Activated B cell treated with CpG ODN at 0.5 μM for 24 hours (primary cell): ENCODE measurements around the gene CYS1. TPM values are rescaled to one million over a fixed set of nuclear protein-coding genes. Genes with fewer than 3 reads are reported as not detected.

Experiments
- ATAC-seq: fragments of 200-7000 bp; cut with Tn5 transposase; one replicate; pipeline ENCODE4 v1.10.0; 2021; ENCODE audit warnings: low read depth, mild to moderate bottlenecking, moderate library complexity
- CTCF ChIA-PET: fragments of 350-600 bp; sonication (Branson Sonifier 250); formaldehyde crosslinking; loops from one replicate; lab custom pipeline; 2021; ENCODE audit warnings: antibody characterized with exemption; lab: Charles Lee
- POLR2A ChIA-PET: fragments of 350-600 bp; sonication (Branson Sonifier 250); formaldehyde crosslinking; loops from one replicate; lab custom pipeline; 2021; ENCODE audit warnings: antibody characterized with exemption; lab: Charles Lee
- DNase-seq: peaks from one replicate; pipeline ENCODE4 v3.0.0; 2022
- H3K27ac Mint-ChIP-seq: one replicate; pipeline ENCODE4 v1.8.0; 2020; ENCODE audit warnings: mixed read lengths
- H3K27me3 Mint-ChIP-seq: one replicate; pipeline ENCODE4 v1.8.0; 2021; ENCODE audit warnings: mixed read lengths
- H3K36me3 Mint-ChIP-seq: one replicate; pipeline ENCODE4 v1.8.0; 2021; ENCODE audit warnings: low read depth, mixed read lengths
- H3K4me1 Mint-ChIP-seq: one replicate; pipeline ENCODE4 v1.8.0; 2021; ENCODE audit warnings: mixed read lengths
- H3K4me3 Mint-ChIP-seq: one replicate; pipeline ENCODE4 v1.8.0; 2020; ENCODE audit warnings: mild to moderate bottlenecking, mixed read lengths
- H3K9me3 Mint-ChIP-seq: one replicate; pipeline ENCODE4 v1.8.0; 2020; ENCODE audit warnings: mixed read lengths
- CTCF ChIP-seq: fragments of 200-600 bp; IDR thresholded peaks from one replicate; pipeline ENCODE4 v1.8.0; 2022; ENCODE audit warnings: antibody characterized with exemption, mild to moderate bottlenecking
- intact Hi-C: fragments of 100-400 bp; cut with micrococcal nuclease; formaldehyde crosslinking; loops from one replicate; pipeline ENCODE4 v1.15.1; 2024
- total RNA-seq: library from RNA; stranded (reverse); gene quantifications from 2 replicates; pipeline ENCODE4 v1.2.3, GENCODE V29; 2022

CYS1 gene
- total RNA-seq, 1 donor from 2014 or later, result 0.42 TPM

DNA sequence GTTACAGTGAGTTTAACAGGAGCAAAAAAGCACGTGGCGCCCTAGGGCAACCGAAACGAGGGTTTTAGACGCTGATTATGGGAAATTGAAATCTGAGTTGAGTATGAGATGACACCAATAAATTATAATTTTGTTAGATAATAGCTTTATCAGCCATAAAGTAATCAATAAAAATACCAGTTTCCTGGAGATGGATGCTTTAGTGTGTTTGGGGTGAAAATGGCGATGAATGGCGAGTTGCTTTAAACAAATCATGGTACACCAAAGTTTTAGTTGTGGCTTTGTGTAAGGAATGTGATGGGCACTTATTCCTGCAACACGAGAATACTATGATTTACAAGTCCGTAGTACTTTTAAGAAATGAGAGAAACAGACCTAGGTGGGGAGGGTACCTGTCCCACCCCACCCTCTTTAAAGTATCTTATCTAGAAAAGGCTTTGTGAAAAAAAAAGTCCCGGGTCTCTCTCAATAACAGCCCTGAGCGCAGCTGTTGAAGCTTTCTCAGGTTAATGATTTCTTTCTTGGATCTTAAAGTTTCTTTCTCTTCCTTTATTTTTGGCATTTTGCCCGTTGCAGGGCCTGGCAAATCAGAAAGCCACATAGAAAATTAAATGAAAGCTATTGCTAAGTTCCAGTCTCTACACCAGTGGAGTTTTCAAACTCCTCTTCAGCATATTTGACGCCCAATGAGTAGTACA, 40.8 kb upstream of the CYS1 start:
- ATAC-seq (no peak), DNase-seq (no peak)
- H3K4me3 Mint-ChIP-seq, result peak overlapping the region; percentile 97
- H3K9me3 Mint-ChIP-seq, result no peaks in the 10 kb centered on the region
- intact Hi-C loops, result loop anchor here (1.0 to 10.0 kb wide), 8 partner anchors 42 to 689 kb away; partner anchors contain the start of genes HPCAL1, ODC1, TAF1B and YWHAQ
- peak overlapping the region; percentile 94 for H3K27ac Mint-ChIP-seq
- H3K4me1 Mint-ChIP-seq, result peaks cover 35% of the 10 kb centered on the region
- no peak for TF ChIP-seq CTCF
- ChIA-PET CTCF (interaction anchor here (0.9 to 1.3 kb wide), 5 partner anchors 24 to 314 kb away, joined by 3 to 5 read pairs (median 4); no protein-coding TSS in a partner anchor), POLR2A (interaction anchor here (0.7 to 1.4 kb wide), 5 partner anchors 42 to 326 kb away, joined by 3 to 6 read pairs (median 3); no protein-coding TSS in a partner anchor)
- H3K36me3 Mint-ChIP-seq, result peaks cover 2% of the 10 kb centered on the region
- peaks cover 8% of the 10 kb centered on the region for H3K27me3 Mint-ChIP-seq

DNA sequence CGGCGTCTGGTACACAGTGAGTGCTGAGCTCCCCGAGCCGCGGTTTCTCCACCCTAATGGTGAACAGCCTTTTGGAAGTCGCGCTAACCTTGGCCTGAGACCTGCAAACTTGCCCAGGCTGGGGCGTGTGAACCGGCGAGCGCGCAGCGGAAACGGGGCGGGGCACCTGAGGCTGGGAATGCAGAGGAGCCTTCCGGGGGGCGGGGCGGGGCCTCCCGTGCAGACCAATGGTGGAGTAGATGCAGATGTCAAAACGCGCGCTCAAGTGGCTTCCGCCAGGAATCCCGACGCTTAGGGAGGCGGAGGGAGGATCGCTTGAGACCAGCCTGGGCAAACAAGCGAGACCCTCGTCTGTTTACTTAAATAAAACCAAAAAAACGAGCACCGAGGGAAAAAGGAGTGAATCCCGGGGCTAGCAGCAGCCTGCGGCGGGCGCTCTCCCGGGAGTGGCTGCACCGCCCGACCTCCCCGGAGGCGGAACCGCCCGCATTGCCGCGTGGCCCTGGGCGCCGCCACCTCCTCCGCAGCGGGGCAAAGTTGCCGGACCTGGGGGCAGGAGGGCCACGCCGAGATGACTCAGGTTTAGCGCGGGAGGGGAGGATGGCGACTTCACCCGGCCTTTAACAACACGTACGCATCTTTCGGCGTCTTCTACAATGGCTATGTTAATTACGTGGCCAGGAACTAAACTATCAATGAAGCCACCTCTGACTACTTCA, 40.1 kb upstream of the CYS1 start:
- intact Hi-C loops, result loop anchor here (1.0 to 10.0 kb wide), 8 partner anchors 41 to 690 kb away; partner anchors contain the start of genes HPCAL1, ODC1, TAF1B and YWHAQ
- H3K27me3 Mint-ChIP-seq, result peaks cover 8% of the 10 kb centered on the region
- peak overlapping the region; percentile 94 for H3K27ac Mint-ChIP-seq
- H3K4me3 Mint-ChIP-seq, result peak overlapping the region; percentile 97
- POLR2A ChIA-PET, result interaction anchor here (1.0 to 1.4 kb wide), 3 partner anchors 41 to 325 kb away, joined by 3 to 5 read pairs (median 3); no protein-coding TSS in a partner anchor
- ATAC-seq (peak; percentile 80), DNase-seq (peak; percentile 88)
- H3K9me3 Mint-ChIP-seq, result no peaks in the 10 kb centered on the region
- peaks cover 35% of the 10 kb centered on the region for H3K4me1 Mint-ChIP-seq
- no peak for TF ChIP-seq CTCF
- peaks cover 2% of the 10 kb centered on the region for H3K36me3 Mint-ChIP-seq
- CTCF ChIA-PET, result interaction anchor here (1.3 to 1.8 kb wide), 4 partner anchors 23 to 315 kb away, joined by 3 to 9 read pairs (median 8); no protein-coding TSS in a partner anchor

DNA sequence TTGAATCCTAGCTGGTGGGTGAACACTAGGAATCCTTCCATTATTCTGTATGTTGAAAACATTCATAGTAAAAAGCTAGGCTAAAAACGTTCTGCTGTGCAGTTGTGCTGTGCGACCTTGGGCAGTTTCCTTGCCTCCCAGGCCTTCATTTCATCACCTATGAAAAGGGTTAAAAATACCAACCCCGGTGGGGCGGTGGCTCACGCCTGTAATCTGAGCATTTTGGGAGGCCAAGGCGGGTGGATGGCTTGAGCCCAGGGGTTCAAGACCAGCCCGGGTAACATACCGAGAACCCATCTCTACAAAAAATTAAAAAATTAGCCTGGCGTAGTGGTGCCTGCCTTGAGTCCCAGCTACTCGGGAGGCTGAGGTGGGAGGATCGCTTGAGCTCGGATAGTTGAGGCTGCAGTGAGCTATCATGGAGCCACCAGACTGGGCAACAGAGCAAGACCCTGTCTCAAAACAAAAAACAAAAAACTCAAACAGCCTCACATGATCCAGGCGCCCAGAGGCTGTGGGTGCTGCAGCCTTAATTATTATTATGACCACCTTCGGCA, 39.5 kb upstream of the CYS1 start:
- CTCF ChIA-PET, result interaction anchor here (1.4 to 1.8 kb wide), 3 partner anchors 22 to 315 kb away, joined by 7 to 9 read pairs (median 8); no protein-coding TSS in a partner anchor

DNA sequence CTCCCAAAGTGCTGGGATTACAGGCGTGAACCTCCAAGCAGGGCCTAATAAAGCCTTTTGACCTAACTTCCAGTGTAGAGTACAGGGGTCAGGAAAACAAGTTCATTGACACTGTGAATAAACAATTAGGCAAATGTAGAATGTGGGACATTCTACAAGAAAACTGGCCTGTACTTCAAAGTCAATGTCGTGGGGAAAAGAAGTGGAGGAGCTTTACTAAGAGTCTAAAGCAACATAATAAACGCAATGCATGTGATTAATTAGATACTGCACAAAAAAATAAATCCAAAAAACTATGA, 38.8 kb upstream of the CYS1 start:
- CTCF ChIA-PET, result interaction anchor here (1.0 to 1.8 kb wide), 4 partner anchors 17 to 316 kb away, joined by 4 to 9 read pairs (median 8); no protein-coding TSS in a partner anchor

More for the DNA sequence above, 39.5 kb upstream of the CYS1 start:
- DNase-seq (no peak), ATAC-seq (no peak)
- Mint-ChIP-seq H3K4me1 (peaks cover 35% of the 10 kb centered on the region), H3K9me3 (no peaks in the 10 kb centered on the region), H3K27me3 (peaks cover 8% of the 10 kb centered on the region), H3K4me3 (peak overlapping the region; percentile 97), H3K27ac (peak overlapping the region; percentile 94), H3K36me3 (peaks cover 2% of the 10 kb centered on the region)
- TF ChIP-seq CTCF, result no peak
- POLR2A ChIA-PET, result no interaction called here
- intact Hi-C loops, result loop anchor here (1.0 to 10.0 kb wide), 9 partner anchors 40 to 695 kb away; partner anchors contain the start of genes CPSF3, HPCAL1, ITGB1BP1 and ODC1

More for the DNA sequence above, 38.8 kb upstream of the CYS1 start:
- POLR2A ChIA-PET, result no interaction called here
- DNase-seq (no peak), ATAC-seq (no peak)
- TF ChIP-seq CTCF, result no peak
- Mint-ChIP-seq H3K27ac (no peak overlapping the region), H3K36me3 (peaks cover 2% of the 10 kb centered on the region), H3K27me3 (peaks cover 8% of the 10 kb centered on the region), H3K4me3 (no peak overlapping the region), H3K4me1 (peaks cover 30% of the 10 kb centered on the region), H3K9me3 (no peaks in the 10 kb centered on the region)
- intact Hi-C loops, result loop anchor here (10.0 kb wide), 1 partner anchor 694 kb away; the partner anchor contains the start of genes CPSF3 and ITGB1BP1
